GF-D8 (cell line): ENCODE measurements around the gene LDLRAD3.
"Not testable (repeated sequence)": the region's sequence is repeated elsewhere in the genome, so short reads cannot be mapped to it uniquely, and the experiment has no call there.

Source experiments
- DNase-seq: peaks from one replicate; lab custom pipeline; 2025; lab: John Stamatoyannopoulos, UW

Gene LDLRAD3

DNA sequence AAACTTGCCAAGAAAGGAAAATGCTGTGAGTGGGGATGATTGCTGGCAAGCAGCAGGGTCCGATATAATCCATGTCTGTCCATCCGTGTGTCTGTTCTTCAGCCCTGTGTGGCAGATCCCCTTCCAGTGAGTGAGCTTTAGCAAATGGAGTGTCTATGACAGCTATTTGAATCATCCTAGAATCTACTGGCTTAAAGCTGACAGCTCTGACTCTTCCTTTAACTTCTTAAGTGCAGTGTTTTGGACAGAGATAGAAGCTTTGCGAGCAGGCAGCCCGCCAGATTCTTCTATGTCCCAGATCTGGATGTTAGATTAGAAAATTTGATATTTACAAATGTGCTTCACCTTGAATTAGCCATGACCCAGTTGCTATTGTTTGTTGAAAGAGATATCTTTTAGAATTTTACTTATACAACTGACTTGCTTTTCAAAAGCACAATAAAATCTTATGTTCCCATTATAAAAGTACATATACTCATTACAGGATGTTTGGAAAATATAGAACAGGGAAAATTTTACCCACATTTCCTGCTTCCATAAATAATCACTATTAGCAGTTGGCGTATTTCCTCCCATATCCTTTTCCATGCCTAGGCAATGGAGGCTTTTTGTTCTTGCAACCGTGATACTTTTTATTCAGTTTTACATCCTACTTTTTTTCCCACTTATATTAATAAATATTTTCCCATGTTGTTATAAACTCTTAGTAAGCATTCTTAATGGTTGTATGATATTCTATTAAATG lies 220.8 kb downstream of the LDLRAD3 start:
- DNase-seq = no peak

GRCh38 chr11:36165621-36166397 lies 221.9 kb downstream of the LDLRAD3 start:
- DNase-seq = no peak

DNA sequence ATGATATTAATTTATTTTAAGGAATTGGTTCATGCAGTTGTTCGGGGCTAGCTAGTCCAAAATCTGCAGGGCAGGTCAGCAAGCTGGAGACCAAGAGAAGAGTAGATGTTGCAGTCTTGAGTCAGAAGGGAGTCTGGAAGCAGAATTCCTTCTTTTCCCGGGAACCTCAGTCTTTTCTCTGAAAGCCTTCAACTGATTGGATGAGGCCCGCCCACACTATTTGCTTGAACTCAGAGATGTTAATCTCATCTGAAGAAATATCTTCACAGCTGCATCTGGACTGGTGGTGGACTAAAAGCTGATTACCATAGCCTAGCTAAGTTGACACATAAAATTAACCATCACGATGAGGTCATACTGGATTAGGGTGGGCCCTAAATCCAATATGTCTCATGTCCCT lies 223.2 kb downstream of the LDLRAD3 start:
- DNase-seq = no peak

- no peak for DNase-seq
These were observed 223.9 kb downstream of the LDLRAD3 start for GRCh38 chr11:36167729-36168128.

GRCh38 chr11:36177836-36178235 lies 234.0 kb downstream of the LDLRAD3 start:
- peak; percentile 13 for DNase-seq

DNA sequence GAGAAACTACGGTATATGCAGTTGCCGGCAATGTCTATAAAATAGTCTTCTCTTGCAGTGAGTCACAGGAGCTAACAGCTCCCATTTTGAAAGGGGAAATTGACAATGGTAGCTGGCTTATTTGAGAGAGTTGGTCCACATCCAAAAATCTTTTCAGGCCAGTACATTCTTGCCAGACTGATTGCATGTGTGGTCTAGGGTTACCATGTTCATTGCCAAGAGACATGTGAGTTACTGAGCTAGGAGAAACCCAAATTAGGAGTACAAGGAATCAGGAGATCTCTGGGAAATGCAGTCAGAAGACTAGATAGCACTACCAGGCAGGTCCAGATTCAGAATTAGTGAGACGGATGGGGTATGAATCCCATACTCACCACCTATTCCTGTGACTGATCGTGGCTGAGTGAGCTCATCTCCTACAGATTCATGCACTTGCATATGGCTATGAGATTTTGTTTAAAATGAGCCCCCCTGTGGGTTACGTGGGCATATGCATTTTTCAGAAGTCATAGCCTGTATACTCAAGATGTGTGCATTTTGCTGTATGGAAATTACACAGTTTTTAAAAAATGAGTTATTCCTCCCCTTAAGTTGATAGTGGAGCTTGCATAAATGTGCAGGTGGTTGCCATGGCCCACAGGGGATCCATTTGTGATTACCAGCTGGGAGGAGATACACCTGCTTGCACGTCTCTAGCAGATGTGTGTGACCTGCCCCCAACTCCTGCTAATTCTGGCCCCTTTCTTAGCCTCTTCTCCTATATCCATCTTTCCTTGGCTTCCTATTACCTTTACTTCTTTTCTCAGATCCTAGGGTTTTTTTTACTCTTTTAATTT lies 242.7 kb downstream of the LDLRAD3 start:
- no peak for DNase-seq

DNA sequence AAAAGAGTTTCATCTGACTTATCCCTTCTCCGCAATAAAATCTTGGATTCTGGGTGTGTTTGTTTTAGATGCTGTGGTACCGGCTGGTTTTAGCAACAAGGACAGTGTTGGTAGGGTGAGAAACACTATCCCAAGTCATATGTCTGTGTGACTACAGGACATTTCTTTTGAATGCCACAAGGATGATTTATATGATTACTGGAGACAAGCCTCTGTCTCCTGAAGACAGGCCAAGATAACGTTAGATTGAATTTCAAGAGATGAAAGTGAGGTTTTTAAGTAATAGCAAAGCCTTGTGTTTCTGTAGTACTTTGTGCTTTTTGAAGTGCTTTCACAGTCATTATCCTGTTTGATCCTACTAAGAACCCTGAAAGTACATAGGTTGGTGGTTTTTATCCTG lies 243.8 kb downstream of the LDLRAD3 start:
- DNase-seq = no peak

- DNase-seq = not testable (repeated sequence)
These were observed 245.9 kb downstream of the LDLRAD3 start for GRCh38 chr11:36189735-36190134.

- no peak for DNase-seq
These were observed 248.1 kb downstream of the LDLRAD3 start for GRCh38 chr11:36191941-36192340.

- no peak for DNase-seq
These were observed 248.8 kb downstream of the LDLRAD3 start for GRCh38 chr11:36192425-36193289.

DNA sequence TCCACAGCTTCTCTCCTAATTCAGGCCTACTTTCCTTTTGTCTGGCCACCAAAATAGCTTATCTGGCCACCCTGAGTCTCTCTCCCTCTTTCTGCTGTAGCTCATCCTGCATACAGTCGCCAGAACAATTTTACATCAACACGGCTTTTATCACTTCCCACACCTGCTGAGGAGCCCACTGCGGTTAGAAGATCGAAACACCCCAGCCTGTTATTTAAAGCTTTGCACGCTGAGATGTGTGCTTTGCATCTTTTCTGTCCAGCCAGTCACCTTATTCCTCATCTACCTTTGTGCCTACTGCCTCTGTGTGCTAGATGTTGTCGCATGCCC lies 249.4 kb downstream of the LDLRAD3 start:
- DNase-seq = no peak

GRCh38 chr11:36193721-36194120 lies 249.9 kb downstream of the LDLRAD3 start:
- DNase-seq = no peak

GRCh38 chr11:36195496-36196354 lies 251.9 kb downstream of the LDLRAD3 start:
- no peak for DNase-seq

DNA sequence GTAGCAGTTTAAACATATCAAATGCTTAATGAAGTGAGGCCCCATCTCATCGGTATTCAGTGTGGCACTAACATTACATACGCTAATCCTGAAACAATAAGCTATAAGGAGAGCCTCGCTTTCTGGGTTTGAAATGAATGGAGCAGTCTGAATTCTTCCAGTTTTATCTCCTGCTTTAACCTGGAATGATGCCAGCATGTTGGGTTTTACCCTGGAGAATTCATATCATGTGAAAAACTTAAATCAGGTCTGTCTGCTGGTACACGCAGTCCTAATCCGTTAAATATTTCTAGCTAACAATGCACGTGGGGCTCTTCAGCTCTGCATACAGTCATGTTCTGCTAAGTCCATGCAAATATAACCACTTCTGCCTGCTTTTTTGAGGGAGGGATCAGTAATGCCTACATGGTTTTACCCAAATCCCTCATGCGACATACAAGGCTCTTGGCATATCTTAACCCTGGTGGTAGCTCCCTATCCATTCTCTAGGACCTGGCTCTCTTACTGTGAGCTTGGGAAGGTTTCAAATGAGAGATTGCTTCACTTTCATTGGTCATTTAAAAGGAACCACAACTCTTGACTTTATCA lies 252.6 kb downstream of the LDLRAD3 start:
- DNase-seq = no peak

DNA sequence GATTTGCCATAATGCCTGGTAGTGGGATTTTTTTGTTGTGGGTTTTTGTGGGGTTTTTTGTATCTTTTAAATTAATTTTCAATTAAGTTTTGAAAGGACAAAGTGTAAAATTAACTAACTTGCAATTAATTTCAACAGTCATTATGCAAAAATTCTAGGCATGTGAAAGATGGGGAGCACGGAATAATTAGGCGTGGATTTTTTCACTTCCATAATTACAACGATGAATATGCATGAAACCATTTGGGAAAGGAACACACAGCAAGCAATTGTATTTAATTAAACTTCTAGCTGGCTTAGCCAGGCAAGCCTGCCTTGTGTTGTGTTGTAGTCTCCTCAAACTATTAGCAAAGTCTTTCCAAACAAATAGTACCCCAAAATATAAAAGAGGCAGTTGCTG lies 257.5 kb downstream of the LDLRAD3 start:
- DNase-seq = no peak

DNA sequence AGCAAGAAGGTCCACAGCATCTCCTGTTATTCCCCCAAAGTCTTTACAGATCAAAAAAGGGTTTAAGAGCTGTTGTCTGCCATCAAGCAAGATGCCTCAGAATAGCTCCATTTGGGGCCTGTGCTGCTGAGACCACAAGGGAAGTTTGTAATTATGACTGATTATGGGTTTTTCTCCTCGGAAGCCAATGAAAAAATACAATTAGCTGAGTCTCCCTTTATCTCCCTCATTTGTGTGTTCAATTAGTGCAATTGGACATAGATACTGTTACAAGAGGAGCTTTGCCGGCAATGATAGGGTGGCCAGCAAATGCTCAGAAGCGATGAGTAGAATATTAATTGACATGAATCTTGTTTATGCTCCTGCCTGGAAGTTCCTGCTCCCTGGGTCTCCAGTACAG lies 261.7 kb downstream of the LDLRAD3 start:
- no peak for DNase-seq

DNA sequence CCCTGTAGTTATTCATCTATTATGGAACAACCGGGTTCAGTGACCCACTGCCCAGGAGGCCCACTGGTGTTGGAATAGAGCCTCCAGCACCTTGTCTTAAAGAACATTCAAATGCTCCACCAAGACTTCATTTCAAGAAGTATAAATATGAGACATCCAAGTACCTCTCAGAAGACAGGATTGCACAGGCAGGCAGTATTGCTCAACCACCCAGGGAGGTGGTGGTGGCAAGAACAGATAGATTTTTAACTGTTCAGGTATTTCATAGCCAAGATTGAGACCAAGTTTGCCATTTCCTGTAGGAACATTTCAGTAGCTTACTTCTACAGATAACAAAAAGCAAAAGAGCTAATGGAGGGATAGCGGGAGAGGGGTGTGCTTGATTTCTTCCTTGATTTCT lies 266.7 kb downstream of the LDLRAD3 start:
- no peak for DNase-seq

DNA sequence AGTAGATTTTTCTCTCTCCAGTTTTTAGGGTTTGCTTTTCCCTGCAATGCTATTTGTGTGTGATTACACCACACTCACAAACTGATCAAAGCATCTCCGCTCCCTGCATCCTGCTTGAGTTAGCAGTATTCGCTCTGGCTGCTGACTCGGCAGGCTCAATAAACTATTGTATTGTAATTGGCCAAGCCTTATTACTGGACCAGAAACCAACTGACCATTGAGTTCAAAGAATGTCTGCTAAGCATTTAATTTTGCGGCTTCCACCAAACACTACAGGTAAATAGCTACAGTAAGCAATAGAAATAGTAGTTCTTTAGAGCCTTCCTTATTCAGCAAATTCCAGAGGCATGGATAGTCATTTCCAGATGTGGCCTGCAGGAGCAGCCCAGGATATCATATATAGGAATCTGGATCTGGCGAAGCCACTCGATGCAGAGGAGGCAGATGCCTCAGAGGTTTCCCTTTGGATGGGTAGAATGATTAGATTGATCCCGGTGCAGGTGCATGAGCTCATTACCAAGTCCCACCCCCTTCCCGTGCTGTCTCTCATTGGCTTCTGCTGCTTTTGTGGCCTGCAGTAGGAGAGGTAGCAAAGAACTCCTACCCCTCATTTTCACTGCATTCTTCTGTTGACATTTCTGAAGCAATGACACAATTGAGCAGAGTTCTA lies 268.0 kb downstream of the LDLRAD3 start:
- no peak for DNase-seq

- no peak for DNase-seq
These were observed 268.9 kb downstream of the LDLRAD3 start for GRCh38 chr11:36212564-36213392.
